H9 (cell line): Measurements from ENCODE around the gene PDCD7. TPM values are rescaled to one million over a fixed set of nuclear protein-coding genes. Genes with fewer than 3 reads are reported as not detected.

Source experiments
- DNase-seq: peaks from one replicate; pipeline ENCODE4 v3.0.0-alpha.2; 2017
- H2AFZ ChIP-seq: one replicate; pipeline ENCODE4 v1.6.1; 2013; ENCODE audit warnings: mild to moderate bottlenecking, low read length, control low read depth, moderate library complexity
- H2AK5ac ChIP-seq: 2 replicates; pipeline ENCODE4 v1.6.1; 2013; ENCODE audit warnings: low read length, control low read depth, mixed read lengths; ENCODE audit not compliant: insufficient read length
- H2BK120ac ChIP-seq: one replicate; pipeline ENCODE4 v1.6.1; 2013; ENCODE audit warnings: low read depth, mild to moderate bottlenecking, low read length, control low read depth, inconsistent platforms; ENCODE audit not compliant: poor library complexity, severe bottlenecking
- H2BK12ac ChIP-seq: 2 replicates; pipeline ENCODE4 v1.6.1; 2013; ENCODE audit warnings: low read length, control low read depth, mixed read lengths, low read depth; ENCODE audit not compliant: insufficient read length
- H2BK15ac ChIP-seq: 2 replicates; pipeline ENCODE4 v1.6.1; 2013; ENCODE audit warnings: low read depth, low read length, control low read depth
- H2BK20ac ChIP-seq: one replicate; pipeline ENCODE4 v1.6.1; 2013; ENCODE audit warnings: low read depth, mild to moderate bottlenecking, low read length, control low read depth, inconsistent platforms; ENCODE audit not compliant: poor library complexity, severe bottlenecking
- H2BK5ac ChIP-seq: 2 replicates; pipeline ENCODE4 v1.6.1; 2013; ENCODE audit warnings: low read length, control low read depth, mixed read lengths; ENCODE audit not compliant: insufficient read length
- H3K14ac ChIP-seq: 2 replicates; pipeline ENCODE4 v1.6.1; 2013; ENCODE audit warnings: low read length, control low read depth; ENCODE audit not compliant: insufficient read depth
- H3K18ac ChIP-seq: 2 replicates; pipeline ENCODE4 v1.6.1; 2013; ENCODE audit warnings: low read depth, mild to moderate bottlenecking, mixed read lengths, low read length, control low read depth; ENCODE audit not compliant: insufficient read length
- H3K23ac ChIP-seq: 2 replicates; pipeline ENCODE4 v1.6.1; 2013; ENCODE audit warnings: low read length, control low read depth, mixed read lengths, low read depth; ENCODE audit not compliant: insufficient read length
- H3K23me2 ChIP-seq: 2 replicates; pipeline ENCODE4 v1.6.1; 2013; ENCODE audit warnings: low read depth, mild to moderate bottlenecking, mixed read lengths, low read length, control low read depth; ENCODE audit not compliant: insufficient read length, poor library complexity, severe bottlenecking
- H3K27ac ChIP-seq: 2 replicates; pipeline ENCODE4 v1.5.1; 2013; ENCODE audit warnings: low read length, control low read depth, mixed read lengths, low read depth; ENCODE audit not compliant: insufficient read length
- H3K27me3 ChIP-seq: 2 replicates; pipeline ENCODE4 v1.6.1; 2013; ENCODE audit warnings: low read length, control low read depth, inconsistent platforms; ENCODE audit not compliant: insufficient read depth
- H3K4ac ChIP-seq: 2 replicates; pipeline ENCODE4 v1.6.1; 2013; ENCODE audit warnings: low read depth, mild to moderate bottlenecking, control low read depth, inconsistent platforms, low read length, moderate library complexity
- H3K4me1 ChIP-seq: 2 replicates; pipeline ENCODE4 v1.6.1; 2013; ENCODE audit warnings: low read length, control low read depth, inconsistent platforms; ENCODE audit not compliant: insufficient read depth
- H3K4me2 ChIP-seq: 2 replicates; pipeline ENCODE4 v1.6.1; 2013; ENCODE audit warnings: low read length, control low read depth, mixed read lengths; ENCODE audit not compliant: insufficient read length, insufficient read depth
- H3K56ac ChIP-seq: 2 replicates; pipeline ENCODE4 v1.6.1; 2013; ENCODE audit warnings: low read depth, mild to moderate bottlenecking, mixed read lengths, low read length, control low read depth; ENCODE audit not compliant: insufficient read length
- H3K79me1 ChIP-seq: 2 replicates; pipeline ENCODE4 v1.6.1; 2013; ENCODE audit warnings: low read depth, mild to moderate bottlenecking, moderate library complexity, low read length, control low read depth, inconsistent platforms; ENCODE audit not compliant: insufficient read depth, poor library complexity, severe bottlenecking
- H3K79me2 ChIP-seq: 2 replicates; pipeline ENCODE4 v1.6.1; 2013; ENCODE audit warnings: low read length, control low read depth, inconsistent platforms; ENCODE audit not compliant: insufficient read depth
- H3K9ac ChIP-seq: 2 replicates; pipeline ENCODE4 v1.6.1; 2013; ENCODE audit warnings: low read length, control low read depth, mixed read lengths; ENCODE audit not compliant: insufficient read length; ENCODE audit errors: extremely low read depth
- H3K9me3 ChIP-seq: one replicate; pipeline ENCODE4 v1.6.1; 2013; ENCODE audit warnings: low read depth, low read length, inconsistent platforms; ENCODE audit not compliant: control insufficient read depth
- H3T11ph ChIP-seq: one replicate; pipeline ENCODE4 v1.6.1; 2013; ENCODE audit warnings: mild to moderate bottlenecking, low read length, control low read depth, inconsistent platforms
- H4K20me1 ChIP-seq: one replicate; pipeline ENCODE4 v1.6.1; 2013; ENCODE audit not compliant: control insufficient read depth, insufficient read length, insufficient read depth
- H4K5ac ChIP-seq: 2 replicates; pipeline ENCODE4 v1.6.1; 2013; ENCODE audit warnings: low read depth, mild to moderate bottlenecking, mixed read lengths, low read length, control low read depth; ENCODE audit not compliant: insufficient read length
- H4K8ac ChIP-seq: replicated peaks from 2 replicates; pipeline ENCODE4 v1.6.1; 2013; ENCODE audit warnings: low read length, control low read depth, mixed read lengths, low read depth; ENCODE audit not compliant: insufficient read length
- H4K91ac ChIP-seq: 2 replicates; pipeline ENCODE4 v1.6.1; 2013; ENCODE audit warnings: low read depth, mild to moderate bottlenecking, moderate library complexity, mixed read lengths, low read length, control low read depth; ENCODE audit not compliant: insufficient read length
- H3K27ac Mint-ChIP-seq, 3 experiments: 2 replicates in 2 of 3; 3 replicates in 1 of 3; pipeline ENCODE4 v1.8.0; 2020 to 2021; ENCODE audit warnings: mixed read lengths in 3 of 3, mild to moderate bottlenecking in 1 of 3, moderate library complexity in 1 of 3
- H3K27me3 Mint-ChIP-seq: 2 replicates; pipeline ENCODE4 v1.8.0; 2021; ENCODE audit warnings: low read depth, mild to moderate bottlenecking, moderate library complexity, mixed read lengths
- H3K36me3 Mint-ChIP-seq, 3 experiments: 2 replicates in 2 of 3; 3 replicates in 1 of 3; pipeline ENCODE4 v1.8.0; 2020 to 2021; ENCODE audit warnings: low read depth in 3 of 3, mixed read lengths in 3 of 3; ENCODE audit not compliant: insufficient read depth in 1 of 3
- H3K4me1 Mint-ChIP-seq, 2 experiments: 2 replicates each; pipeline ENCODE4 v1.8.0; 2020; ENCODE audit warnings: mixed read lengths in 2 of 2
- H3K4me3 Mint-ChIP-seq, 2 experiments: 2 replicates in 1 of 2; 3 replicates in 1 of 2; pipeline ENCODE4 v1.8.0; 2020 to 2021; ENCODE audit warnings: mild to moderate bottlenecking in 2 of 2, mixed read lengths in 2 of 2, moderate library complexity in 1 of 2
- H3K9me3 Mint-ChIP-seq, 2 experiments: 2 replicates in 1 of 2; 3 replicates in 1 of 2; pipeline ENCODE4 v1.8.0; 2020; ENCODE audit warnings: mild to moderate bottlenecking in 2 of 2, mixed read lengths in 2 of 2, moderate library complexity in 1 of 2
- WGBS: extraction: QIAGEN DNeasy Blood & Tissue Kit; methylation state at CpG from one replicate; pipeline ENCODE4 v1.1.7; 2013; ENCODE audit warnings: missing lambda C conversion rate, low lambda C conversion rate, mixed read lengths; ENCODE audit not compliant: insufficient read length; ENCODE audit errors: extremely low coverage; 5-methylcytosine and 5-hydroxymethylcytosine counted together
- total RNA-seq: library from RNA; stranded (reverse); gene quantifications from 2 replicates; pipeline ENCODE4 v1.2.1, GENCODE V29; 2021
- TF ChIP-seq, protein P1 (sequence below): fragments of 200-600 bp; sonication (generic); conservative IDR thresholded peaks from 3 replicates; pipeline ENCODE4 v1.8.0; 2021; ENCODE audit warnings: antibody characterized with exemption, mild to moderate bottlenecking

Gene PDCD7
- total RNA-seq, 1 experiment from 2014 or later = 35.2 TPM

DNA sequence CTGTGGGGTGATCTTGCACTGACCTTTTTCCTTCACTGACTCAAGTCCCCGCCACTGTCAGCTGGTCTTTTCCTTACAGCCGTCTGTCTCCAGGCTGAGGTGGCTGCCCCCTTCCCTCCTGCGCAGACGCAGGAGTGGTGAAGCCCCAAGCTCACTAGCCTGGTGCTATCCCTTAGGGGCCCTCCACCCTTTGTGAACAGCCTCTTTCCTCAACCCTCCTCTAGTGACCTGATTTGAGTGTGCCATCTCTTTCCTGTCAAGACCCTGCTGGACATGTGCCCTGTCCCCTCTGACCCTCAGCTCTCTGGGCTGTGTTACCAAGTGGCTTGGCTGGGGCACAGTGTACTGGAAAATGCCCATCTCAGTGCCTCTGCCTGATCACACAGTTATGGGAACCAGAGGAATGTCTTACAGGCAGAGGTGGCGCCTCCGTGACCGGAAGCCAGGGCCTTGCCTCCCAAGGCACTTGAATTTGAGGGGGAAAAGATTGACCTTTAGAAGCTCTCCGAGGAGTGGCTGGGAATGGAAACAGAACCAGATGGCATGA is 48.3 kb downstream of the PDCD7 start:
- peaks cover 16% of the 10 kb centered on the region; the same call in 1 of the 2 replicates for H3K4me1 ChIP-seq
- Mint-ChIP-seq H3K36me3 (no peaks in the 10 kb centered on the region), H3K27ac (peak overlapping the region in 1 of 3 experiments; percentile 91; a peak in 2 of 7 replicates), H3K4me1 (peaks cover 62 to 77% of the 10 kb centered on the region in 2 experiments), H3K9me3 (no peaks in the 10 kb centered on the region; a peak in 1 of 5 replicates), H3K27me3 (peaks cover 24% of the 10 kb centered on the region), H3K4me3 (no peak overlapping the region)
- no peak overlapping the region for H4K8ac ChIP-seq
- WGBS = no CpG with 5 or more reads among the region's 8 CpGs
- no peaks in the 10 kb centered on the region for H3K79me1 ChIP-seq
- H2BK15ac ChIP-seq = no peak overlapping the region
- no peak overlapping the region for H3K18ac ChIP-seq
- no peaks in the 10 kb centered on the region for H4K20me1 ChIP-seq
- H3K23ac ChIP-seq = no peak overlapping the region
- no peak overlapping the region for H2BK120ac ChIP-seq
- TF ChIP-seq, protein P1, sequence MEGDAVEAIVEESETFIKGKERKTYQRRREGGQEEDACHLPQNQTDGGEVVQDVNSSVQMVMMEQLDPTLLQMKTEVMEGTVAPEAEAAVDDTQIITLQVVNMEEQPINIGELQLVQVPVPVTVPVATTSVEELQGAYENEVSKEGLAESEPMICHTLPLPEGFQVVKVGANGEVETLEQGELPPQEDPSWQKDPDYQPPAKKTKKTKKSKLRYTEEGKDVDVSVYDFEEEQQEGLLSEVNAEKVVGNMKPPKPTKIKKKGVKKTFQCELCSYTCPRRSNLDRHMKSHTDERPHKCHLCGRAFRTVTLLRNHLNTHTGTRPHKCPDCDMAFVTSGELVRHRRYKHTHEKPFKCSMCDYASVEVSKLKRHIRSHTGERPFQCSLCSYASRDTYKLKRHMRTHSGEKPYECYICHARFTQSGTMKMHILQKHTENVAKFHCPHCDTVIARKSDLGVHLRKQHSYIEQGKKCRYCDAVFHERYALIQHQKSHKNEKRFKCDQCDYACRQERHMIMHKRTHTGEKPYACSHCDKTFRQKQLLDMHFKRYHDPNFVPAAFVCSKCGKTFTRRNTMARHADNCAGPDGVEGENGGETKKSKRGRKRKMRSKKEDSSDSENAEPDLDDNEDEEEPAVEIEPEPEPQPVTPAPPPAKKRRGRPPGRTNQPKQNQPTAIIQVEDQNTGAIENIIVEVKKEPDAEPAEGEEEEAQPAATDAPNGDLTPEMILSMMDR = no peak
- H3K4ac ChIP-seq = no peak overlapping the region
- H3K27ac ChIP-seq = no peak overlapping the region
- no peak overlapping the region for H2AFZ ChIP-seq
- no peak overlapping the region for H3K9ac ChIP-seq
- no peaks in the 10 kb centered on the region for H3K9me3 ChIP-seq
- H3K14ac ChIP-seq = no peak overlapping the region
- H3K4me2 ChIP-seq = no peak overlapping the region
- no peak overlapping the region for H3T11ph ChIP-seq
- no peak overlapping the region for H2BK12ac ChIP-seq
- H3K56ac ChIP-seq = no peak overlapping the region
- no peak overlapping the region for H4K91ac ChIP-seq
- H2BK5ac ChIP-seq = no peak overlapping the region
- no peak for DNase-seq
- H4K5ac ChIP-seq = no peak overlapping the region
- H3K27me3 ChIP-seq = no peaks in the 10 kb centered on the region
- no peak overlapping the region for H2AK5ac ChIP-seq
- no peak overlapping the region for H2BK20ac ChIP-seq
- H3K79me2 ChIP-seq = no peaks in the 10 kb centered on the region
- no peaks in the 10 kb centered on the region for H3K23me2 ChIP-seq
